ENCODE measurements around the gene SWAP70. TPM values are rescaled to one million over a fixed set of nuclear protein-coding genes. Genes with fewer than 3 reads are reported as not detected.
"Not testable (repeated sequence)": the region's sequence is repeated elsewhere in the genome, so short reads cannot be mapped to it uniquely, and the experiment has no call there.

The SWAP70 gene
- 22.6 TPM for total RNA-seq
- long read RNA-seq, full-length matches to known transcripts, result 14 of 17 reads
- long read RNA-seq, partial matches to known transcripts, result 3 of 17 reads
- long read RNA-seq, other reads (novel, unspliced or antisense), result 0 of 17 reads

- intact Hi-C loops (cut with DNase I), result loop anchor here (2.0 kb wide), 1 partner anchor 49 kb away; no protein-coding TSS in a partner anchor
- peak; percentile 97 for ATAC-seq
- peak; percentile 96 for DNase-seq (ENCODE audit: missing footprints)
Measured at GRCh38 chr11:9663699-9664275, at the start of gene SWAP70. TSS of gene SWAP70 (plus strand) at chr11:9664077. CDS start at chr11:9664180, 103 bp downstream.

GRCh38 chr11:9615031-9615451 lies 48.8 kb upstream of the SWAP70 start:
- ATAC-seq, result no peak
- intact Hi-C loops (cut with DNase I), result loop anchor here (2.0 kb wide), 1 partner anchor 48 kb away; no protein-coding TSS in a partner anchor

DNA sequence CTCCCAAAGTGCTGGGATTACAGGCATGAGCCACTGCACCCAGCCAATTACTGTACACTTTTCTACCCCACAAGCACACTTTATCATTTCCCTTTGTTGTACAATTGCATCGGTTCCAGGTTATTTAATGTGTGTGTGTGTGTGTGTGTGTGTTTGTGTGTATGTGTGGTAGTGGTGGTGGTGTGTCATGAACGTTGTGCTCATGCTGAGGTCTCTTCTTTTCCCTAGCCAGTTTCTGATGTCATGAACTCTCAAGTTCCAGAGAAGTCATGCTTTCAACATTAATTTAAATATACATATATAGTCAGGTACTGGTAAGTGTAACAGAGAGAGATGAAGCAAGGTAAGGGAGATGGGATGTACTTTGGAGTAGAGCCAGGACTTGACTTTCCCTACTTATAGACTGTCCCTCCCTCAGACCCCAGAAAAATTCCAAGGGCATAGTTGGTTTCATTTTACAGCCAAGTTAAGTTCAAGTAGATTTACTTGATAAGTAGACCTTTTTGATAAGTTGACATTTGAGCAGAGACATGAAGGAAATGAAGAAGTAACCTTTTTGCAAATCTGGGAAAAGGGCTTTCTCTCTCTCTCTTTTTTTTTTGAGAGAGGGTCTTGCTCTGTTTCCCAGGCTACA lies 47.7 kb upstream of the SWAP70 start:
- no peak for DNase-seq (ENCODE audit: missing footprints)
- intact Hi-C loops (cut with DNase I), result no loop called here
- ATAC-seq, result no peak

More at GRCh38 chr11:9615031-9615451, 48.8 kb upstream of the SWAP70 start:
- DNase-seq (ENCODE audit: missing footprints), result no peak

DNA sequence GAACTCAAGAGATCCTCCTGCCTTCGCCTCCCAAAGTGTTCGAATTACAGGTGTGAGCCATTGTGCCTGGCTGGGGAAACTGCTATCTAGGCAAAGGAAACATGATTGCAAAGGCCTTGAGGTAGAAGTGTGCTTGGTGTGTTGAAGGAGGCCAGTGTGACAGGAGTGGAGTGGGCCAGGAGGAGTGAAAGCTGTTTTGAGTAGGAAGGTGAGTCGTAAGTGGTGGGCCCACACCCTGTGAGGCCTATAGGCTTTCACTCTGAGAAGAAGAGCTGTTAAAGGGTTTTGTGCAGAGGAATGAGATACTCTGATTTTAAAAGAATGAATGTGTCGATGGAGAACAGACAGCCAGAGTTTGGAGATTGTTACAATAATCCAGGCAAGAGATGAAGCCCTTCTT lies 47.0 kb upstream of the SWAP70 start:
- intact Hi-C loops (cut with DNase I), result no loop called here
- DNase-seq (ENCODE audit: missing footprints), result no peak
- ATAC-seq, result no peak

DNA sequence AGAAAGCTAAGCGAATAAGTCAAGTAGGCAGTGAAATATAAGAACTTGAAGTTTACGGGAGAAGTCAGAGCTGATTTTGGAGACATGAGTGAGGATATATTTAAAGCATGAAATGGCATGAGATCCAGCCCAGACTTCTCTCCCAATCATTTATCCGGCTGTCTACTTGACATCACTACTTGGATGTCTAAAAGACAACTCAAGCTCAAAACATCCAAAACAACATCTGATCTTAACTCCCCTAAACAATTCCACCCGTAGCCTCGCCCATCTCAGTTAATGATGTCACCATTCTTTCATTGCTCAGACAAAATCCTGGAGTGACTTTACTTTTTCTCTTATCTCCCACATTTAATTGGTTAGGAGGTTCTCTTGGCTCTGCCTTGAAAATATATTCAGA lies 45.9 kb upstream of the SWAP70 start:
- ATAC-seq (no peak), DNase-seq (ENCODE audit: missing footprints) (no peak)
- intact Hi-C loops (cut with DNase I), result no loop called here

DNA sequence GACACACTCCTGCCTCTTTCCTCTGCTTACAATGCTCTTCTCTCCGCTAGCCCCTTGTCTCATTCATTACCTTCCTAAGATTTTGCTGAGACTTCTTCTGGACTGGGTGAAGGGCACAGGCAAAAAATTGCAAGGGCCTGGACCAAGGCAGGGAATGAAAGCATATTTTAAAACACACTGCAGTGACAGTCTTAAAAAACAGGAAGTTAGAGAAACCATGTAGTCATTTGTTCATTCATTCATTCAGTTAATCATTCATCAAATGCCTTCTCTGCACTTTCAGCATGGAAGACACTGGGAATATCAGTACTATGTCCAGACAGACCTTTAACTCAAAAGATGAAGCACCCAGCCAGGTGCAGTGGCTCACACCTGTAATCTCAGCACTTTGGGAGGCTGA lies 44.9 kb upstream of the SWAP70 start:
- ATAC-seq (no peak), DNase-seq (ENCODE audit: missing footprints) (no peak)
- intact Hi-C loops (cut with DNase I), result no loop called here

GRCh38 chr11:9619971-9620370 lies 43.9 kb upstream of the SWAP70 start:
- intact Hi-C loops (cut with DNase I), result no loop called here
- DNase-seq (ENCODE audit: missing footprints) (no peak), ATAC-seq (no peak)

GRCh38 chr11:9622353-9622752 lies 41.5 kb upstream of the SWAP70 start:
- intact Hi-C loops (cut with DNase I); DNase-seq (ENCODE audit: missing footprints); ATAC-seq: not testable (repeated sequence)

DNA sequence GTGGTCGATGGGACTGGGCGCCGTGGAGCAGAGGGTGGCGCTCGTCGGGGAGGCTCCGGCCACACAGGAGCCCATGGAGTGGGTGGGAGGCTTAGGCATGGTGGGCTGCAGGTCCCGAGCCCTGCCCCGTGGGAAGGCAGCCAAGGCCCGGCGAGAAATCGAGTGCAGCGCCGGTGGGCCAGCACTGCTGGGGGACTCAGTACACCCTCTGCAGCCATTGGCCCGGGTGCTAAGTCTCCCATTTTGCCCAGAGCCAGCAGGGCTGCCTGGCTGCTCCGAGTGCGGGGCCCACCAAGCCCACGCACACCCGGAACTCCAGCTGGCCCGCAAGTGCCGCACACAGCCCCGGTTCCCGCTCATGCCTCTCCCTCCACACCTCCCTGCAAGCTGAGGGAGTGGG lies 40.8 kb upstream of the SWAP70 start:
- DNase-seq (ENCODE audit: missing footprints); intact Hi-C loops (cut with DNase I); ATAC-seq: not testable (repeated sequence)

- ATAC-seq (no peak), DNase-seq (ENCODE audit: missing footprints) (no peak)
- intact Hi-C loops (cut with DNase I), result no loop called here
Measured at GRCh38 chr11:9624448-9624847, 39.4 kb upstream of the SWAP70 start.

DNA sequence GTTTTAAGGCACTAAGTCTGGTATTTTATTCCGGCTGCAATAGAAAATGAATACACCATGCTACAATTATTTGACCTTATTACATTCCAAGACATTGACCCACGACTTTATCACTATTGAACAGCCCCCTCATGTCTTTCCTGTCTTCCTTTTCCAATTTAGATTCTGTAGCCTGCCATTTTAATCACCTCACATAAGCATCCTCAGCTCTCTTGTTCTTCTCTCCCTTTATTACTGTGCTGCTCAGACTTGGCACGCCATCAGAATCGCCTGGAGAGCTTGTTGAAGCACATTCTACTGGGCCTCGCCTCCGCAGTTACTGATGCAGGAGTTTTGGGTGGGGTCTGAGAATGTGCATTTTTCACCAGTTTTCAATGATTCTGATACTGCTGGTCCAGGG lies 38.7 kb upstream of the SWAP70 start:
- intact Hi-C loops (cut with DNase I), result no loop called here
- ATAC-seq (no peak), DNase-seq (ENCODE audit: missing footprints) (no peak)

DNA sequence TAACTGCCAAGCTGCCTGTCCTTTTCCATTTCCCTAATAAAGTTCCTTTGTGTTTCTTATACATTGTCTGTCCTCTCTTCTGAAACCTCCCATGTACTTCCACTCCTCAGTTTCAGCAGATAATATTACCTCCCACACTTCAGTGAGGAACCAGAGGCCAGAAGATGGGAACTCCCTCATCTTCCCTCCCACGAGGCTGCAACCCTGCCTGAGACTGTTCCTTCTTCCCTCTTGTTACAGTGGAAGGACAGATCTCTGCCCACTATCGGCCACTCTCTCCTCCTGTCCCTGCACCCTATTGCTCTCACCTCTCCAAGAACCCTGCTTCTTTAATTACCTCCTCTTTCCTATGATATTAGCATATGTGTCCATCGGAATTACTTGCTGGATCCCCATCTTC lies 38.1 kb upstream of the SWAP70 start:
- ATAC-seq (no peak), DNase-seq (ENCODE audit: missing footprints) (no peak)
- intact Hi-C loops (cut with DNase I), result no loop called here

GRCh38 chr11:9626496-9627394 lies 37.1 kb upstream of the SWAP70 start:
- DNase-seq (ENCODE audit: missing footprints) (no peak), ATAC-seq (no peak)
- intact Hi-C loops (cut with DNase I), result no loop called here

- intact Hi-C loops (cut with DNase I), result no loop called here
- no peak for ATAC-seq
- no peak for DNase-seq (ENCODE audit: missing footprints)
Measured at GRCh38 chr11:9629064-9629463, 34.8 kb upstream of the SWAP70 start.

DNA sequence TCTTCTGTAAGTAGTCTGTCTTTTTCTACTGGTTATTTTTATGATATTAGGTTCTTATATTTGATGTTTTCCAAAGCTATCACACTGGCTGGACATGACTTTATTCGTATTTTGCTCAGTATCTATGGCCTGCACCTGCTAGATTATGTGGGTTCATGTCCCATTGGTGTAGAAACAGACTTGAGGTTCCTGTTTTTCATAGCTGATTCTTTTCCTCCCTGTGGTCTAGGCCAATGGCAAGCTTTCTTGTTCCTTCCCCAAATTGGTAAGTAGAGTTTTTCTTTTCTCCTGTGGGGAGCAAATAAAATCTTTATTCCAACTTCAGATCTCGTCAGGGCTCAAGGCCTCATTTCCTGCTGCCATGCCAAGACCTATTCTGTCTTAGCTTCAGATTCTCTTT lies 30.2 kb upstream of the SWAP70 start:
- intact Hi-C loops (cut with DNase I), result no loop called here
- ATAC-seq (no peak), DNase-seq (ENCODE audit: missing footprints) (no peak)

DNA sequence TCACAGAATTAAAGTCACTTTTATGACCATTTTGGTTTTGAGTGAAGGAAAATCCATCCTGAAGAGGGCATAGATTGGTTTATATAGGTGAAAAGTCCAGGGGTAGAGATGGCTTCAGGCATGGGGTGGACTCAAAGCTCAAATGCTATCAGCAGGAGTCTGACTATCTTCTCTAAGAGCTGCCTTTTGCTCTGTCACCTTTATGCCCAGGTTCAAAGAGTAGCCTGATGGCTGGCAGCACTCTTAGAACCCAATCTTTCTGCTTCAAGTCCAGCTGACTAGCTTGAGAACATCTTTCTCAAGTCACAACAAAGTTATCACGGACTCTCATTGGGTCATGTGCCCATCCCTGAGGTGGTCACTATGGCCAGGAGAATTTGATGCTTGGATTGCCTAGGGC lies 27.2 kb upstream of the SWAP70 start:
- ATAC-seq (no peak), DNase-seq (ENCODE audit: missing footprints) (no peak)
- intact Hi-C loops (cut with DNase I), result no loop called here

GRCh38 chr11:9639099-9639498 lies 24.8 kb upstream of the SWAP70 start:
- ATAC-seq (peak; percentile 54), DNase-seq (ENCODE audit: missing footprints) (peak; percentile 76)
- intact Hi-C loops (cut with DNase I), result no loop called here

- ATAC-seq (peak; percentile 54), DNase-seq (ENCODE audit: missing footprints) (no peak)
- intact Hi-C loops (cut with DNase I), result no loop called here
Measured at GRCh38 chr11:9639985-9640384, 23.9 kb upstream of the SWAP70 start.

DNA sequence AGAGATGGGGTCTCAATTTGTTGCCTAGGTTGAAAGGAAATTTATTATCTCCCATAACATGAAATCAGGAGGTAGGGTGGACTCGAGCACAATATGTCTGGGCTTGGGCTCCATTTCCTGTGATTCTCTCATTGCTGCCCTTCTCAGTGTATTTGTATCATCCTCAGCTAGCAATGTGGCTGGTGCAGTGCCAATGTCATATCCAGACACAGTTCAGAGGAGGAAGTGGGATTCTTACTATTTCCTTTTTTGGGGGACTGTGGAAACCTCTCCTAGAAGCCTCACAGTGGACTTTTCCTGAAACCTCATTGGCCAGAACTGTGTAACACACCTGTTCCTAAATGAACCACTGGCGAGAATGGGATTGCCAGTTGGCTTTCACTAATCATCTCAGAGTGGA lies 21.0 kb upstream of the SWAP70 start:
- no peak for DNase-seq (ENCODE audit: missing footprints)
- ATAC-seq, result no peak
- intact Hi-C loops (cut with DNase I), result no loop called here
